GM19324 (cell line): ENCODE measurements around the gene ACY1.

Source experiments
- ATAC-seq: cut with Tn5 transposase; IDR thresholded peaks from one replicate; pipeline ENCODE4 v1.9.1; 2021; ENCODE audit warnings: mild to moderate bottlenecking, moderate library complexity; ENCODE audit not compliant: unreplicated experiment, low FRiP score

ACY1 gene

DNA sequence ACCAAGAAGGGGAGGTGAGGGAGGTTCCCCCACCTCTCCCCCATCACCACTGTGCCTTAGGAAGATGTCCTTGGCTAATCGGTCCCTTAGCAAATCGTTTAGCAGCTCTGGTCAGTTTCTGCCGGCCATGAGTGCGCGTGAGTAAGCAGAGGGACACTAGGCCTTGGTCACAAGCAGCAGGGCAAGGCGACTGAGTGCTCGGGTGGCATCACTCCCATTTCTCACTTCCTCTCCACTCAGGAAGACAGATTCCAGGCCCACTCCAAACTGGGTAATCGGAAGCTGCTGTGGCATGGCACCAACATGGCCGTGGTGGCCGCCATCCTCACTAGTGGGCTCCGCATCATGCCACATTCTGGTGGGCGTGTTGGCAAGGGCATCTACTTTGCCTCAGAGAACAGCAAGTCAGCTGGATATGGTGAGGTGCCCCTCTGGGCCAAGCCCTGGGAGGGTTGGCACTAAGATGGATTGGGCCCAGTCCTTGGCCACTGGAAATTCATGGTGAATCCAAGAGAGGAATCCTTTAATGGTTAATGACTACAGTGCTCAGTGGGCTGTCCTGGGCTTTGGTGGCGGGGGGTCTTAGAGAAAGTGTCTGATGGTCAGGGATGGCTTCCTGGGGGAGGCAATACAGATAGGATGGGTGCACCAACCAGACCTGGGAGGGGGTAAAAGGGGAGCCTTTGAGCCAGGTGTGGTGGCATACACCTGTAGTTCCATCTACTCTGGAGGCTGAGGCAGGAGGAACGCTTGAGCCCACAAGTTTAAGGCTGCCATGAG is 37.2 kb upstream of the ACY1 start:
- no peak for ATAC-seq

DNA sequence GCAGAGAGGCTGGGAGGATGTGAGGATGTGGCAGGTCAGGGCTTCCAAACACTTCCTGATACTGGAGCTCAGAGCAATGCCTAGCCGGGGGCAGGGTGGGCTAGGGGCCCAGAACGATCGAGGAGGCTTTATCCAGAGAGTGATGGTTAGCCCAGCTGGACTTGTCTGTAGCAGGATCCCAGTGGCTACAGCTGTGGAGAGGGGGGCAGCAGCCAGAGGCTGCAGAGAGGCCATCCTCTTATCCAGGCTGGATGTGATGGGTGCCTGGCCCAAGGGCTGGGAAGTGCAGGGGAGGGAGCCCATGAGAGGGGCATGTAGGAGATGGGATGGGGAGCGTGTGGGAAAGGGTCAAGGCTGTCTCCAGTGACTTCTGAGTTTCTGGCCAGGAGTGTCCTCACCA is 36.5 kb upstream of the ACY1 start:
- ATAC-seq, result no peak

DNA sequence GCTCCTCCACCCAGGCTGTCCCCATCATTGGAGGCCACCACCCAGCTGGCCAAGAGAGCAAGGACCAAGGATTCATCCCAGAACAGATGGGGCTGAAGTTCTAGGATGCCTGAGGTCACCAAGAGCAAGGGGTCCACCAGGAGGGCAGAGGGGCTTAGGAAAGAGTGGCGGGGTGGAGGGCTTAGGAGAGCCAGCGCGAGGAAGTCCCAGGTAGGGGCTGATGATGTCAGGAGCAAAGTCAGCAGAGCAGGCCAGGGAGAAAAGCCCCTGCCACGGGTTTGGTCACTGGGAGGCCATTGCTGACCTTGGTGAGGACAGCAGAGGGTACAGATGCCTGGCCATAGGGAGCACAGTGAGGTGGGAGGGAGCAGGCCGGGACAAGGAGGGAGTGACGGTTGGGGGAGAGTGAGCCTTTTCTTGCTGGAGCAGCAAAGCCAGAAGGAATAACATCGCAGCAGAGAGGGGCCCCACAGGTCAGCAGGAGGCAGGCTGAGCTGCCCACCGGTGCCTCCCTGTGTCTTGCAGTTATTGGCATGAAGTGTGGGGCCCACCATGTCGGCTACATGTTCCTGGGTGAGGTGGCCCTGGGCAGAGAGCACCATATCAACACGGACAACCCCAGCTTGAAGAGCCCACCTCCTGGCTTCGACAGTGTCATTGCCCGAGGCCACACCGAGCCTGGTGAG is 36.0 kb upstream of the ACY1 start:
- no peak for ATAC-seq

DNA sequence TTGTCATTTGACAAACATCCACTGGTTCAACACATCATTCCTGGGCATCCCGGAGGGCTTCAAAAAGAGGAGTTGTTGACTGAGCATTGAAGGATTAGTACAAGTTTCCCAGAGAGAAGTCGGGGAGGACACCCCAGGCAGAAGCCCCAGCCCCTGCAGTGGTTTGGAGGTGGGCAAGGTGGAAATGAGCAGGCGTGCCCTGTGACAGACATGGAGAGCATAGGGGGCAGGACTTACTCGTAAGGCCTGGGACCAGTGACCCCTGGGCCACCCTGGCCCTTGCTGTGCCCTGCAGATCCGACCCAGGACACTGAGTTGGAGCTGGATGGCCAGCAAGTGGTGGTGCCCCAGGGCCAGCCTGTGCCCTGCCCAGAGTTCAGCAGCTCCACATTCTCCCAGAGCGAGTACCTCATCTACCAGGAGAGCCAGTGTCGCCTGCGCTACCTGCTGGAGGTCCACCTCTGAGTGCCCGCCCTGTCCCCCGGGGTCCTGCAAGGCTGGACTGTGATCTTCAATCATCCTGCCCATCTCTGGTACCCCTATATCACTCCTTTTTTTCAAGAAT is 35.2 kb upstream of the ACY1 start:
- ATAC-seq, result no peak

DNA sequence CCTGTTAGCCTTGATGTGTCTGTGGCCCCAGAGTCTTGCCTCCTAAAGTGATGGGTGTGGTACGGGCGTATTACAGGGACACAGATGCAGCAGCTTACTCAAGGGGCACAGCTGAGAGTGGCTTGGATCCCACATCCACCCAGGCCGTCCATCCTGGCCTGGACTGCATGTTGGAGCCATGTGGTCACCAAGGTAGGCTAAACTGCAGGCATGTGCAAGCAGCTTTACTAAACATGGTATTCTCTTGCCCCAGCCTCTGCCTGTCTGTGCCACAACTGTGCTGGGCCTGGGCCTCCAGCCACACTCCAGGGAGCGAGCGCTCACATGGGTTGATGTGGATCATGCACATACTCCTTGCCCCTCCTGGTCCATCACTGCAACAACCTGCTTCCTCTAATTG is 34.2 kb upstream of the ACY1 start:
- no peak for ATAC-seq

DNA sequence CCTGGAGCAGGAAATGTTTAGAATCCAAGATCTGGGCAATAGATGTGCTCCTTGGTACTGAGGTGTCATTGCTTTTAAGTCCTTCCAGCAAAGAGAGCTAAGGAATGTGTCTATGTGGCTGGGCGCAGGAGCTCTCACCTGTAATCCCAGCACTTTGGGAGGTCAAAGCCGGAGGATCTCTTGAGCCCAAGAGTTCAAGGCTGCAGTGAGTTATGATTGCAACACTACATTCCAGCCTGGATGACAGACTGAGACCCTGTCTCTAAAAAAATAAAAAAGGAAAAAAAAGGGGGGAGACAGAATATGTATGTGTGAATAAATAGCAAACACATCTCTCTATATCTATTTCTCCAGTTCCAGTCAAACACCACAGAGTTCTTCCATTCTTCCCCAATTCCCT is 32.4 kb upstream of the ACY1 start:
- no peak for ATAC-seq

DNA sequence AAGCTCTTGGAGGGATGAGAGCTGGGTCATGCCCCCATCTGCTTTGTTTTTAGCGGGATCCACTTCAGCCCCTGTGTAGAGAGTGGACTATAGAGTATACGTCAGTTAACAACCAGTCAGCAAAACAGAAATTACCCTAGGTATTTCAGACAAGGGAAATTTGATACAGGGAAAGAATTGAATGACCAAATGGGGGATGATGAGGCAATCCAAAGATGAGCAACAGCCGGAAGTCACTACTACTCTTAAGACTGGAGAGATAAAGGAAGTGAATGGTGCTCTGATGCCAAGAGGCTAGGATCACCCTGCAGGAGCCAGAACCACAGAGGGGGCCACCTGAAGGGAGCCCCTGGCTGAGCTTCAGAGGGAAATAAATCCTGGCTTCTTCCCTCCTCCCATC is 29.9 kb upstream of the ACY1 start:
- ATAC-seq, result no peak

DNA sequence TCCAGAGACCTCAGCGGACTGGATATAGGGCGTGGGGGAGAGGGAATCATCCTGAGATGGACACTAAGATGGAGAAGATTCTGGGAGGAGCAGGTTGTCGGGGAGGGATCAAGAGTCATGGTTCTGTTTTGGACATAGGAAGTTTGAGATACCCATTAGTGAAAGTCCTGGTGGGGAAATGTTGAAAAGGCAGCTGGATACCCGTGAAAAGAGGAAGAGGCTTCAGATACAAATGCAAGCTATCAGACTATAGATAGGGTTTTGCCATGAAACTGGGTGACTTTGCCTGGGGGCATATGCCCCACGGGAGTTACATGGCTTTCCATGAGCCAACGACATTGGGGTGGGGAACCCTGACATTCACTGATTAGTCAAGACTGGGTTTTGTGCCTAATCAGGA is 29.2 kb upstream of the ACY1 start:
- no peak for ATAC-seq

DNA sequence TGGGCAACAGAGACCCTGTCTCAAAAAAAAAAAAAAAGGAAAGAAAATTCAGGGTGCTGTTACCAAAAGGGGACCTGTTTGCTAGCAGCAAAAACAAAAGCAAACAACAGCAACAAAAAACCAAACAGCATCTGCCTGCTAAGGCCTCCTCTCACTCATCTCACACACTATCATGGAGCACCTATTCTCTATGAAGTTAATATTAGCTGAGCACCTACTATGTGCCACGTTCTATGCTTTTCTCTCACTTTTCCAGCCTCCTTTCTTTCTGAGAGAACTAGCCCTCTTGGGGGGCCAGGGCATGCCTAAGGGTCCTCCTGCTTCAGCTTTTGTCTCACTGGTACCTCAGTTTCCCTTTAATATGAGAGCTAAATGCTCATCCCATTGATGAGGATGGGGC is 28.6 kb upstream of the ACY1 start:
- no peak for ATAC-seq

DNA sequence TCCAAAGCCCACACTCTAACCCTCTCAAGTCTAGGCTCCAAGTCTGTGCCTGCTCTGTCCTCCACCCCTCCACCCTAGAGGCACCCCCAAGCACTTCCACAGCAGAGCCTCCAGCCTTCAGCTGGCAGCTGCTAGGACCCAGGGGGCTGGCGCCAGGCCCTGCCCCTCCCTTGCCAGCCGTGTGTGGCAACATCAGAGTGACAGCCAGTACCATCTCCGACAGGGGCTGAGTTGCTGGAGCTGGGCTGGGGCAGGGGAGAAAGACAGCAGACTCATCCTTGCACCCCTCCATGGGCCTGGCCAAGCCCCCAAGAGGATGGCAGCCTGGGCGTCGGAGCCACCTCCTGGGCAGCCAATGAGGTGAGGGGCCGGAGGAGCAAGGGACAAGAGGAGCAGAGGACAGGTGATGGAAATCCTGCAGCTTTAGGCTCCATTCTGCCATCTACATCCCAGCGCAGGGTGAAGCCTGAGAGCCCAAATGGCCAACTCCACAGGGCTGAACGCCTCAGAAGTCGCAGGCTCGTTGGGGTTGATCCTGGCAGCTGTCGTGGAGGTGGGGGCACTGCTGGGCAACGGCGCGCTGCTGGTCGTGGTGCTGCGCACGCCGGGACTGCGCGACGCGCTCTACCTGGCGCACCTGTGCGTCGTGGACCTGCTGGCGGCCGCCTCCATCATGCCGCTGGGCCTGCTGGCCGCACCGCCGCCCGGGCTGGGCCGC is 28.0 kb upstream of the ACY1 start, which contains the start of gene GPR62:
GPR62 (plus strand) TSS at position 207 of the 718 bp plus-strand sequence; CDS start at position 479, 272 bp downstream.
- ATAC-seq, result no peak

DNA sequence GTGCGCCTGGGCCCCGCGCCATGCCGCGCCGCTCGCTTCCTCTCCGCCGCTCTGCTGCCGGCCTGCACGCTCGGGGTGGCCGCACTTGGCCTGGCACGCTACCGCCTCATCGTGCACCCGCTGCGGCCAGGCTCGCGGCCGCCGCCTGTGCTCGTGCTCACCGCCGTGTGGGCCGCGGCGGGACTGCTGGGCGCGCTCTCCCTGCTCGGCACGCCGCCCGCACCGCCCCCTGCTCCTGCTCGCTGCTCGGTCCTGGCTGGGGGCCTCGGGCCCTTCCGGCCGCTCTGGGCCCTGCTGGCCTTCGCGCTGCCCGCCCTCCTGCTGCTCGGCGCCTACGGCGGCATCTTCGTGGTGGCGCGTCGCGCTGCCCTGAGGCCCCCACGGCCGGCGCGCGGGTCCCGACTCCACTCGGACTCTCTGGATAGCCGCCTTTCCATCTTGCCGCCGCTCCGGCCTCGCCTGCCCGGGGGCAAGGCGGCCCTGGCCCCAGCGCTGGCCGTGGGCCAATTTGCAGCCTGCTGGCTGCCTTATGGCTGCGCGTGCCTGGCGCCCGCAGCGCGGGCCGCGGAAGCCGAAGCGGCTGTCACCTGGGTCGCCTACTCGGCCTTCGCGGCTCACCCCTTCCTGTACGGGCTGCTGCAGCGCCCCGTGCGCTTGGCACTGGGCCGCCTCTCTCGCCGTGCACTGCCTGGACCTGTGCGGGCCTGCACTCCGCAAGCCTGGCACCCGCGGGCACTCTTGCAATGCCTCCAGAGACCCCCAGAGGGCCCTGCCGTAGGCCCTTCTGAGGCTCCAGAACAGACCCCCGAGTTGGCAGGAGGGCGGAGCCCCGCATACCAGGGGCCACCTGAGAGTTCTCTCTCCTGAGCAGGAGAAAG is 27.2 kb upstream of the ACY1 start:
- no peak for ATAC-seq

DNA sequence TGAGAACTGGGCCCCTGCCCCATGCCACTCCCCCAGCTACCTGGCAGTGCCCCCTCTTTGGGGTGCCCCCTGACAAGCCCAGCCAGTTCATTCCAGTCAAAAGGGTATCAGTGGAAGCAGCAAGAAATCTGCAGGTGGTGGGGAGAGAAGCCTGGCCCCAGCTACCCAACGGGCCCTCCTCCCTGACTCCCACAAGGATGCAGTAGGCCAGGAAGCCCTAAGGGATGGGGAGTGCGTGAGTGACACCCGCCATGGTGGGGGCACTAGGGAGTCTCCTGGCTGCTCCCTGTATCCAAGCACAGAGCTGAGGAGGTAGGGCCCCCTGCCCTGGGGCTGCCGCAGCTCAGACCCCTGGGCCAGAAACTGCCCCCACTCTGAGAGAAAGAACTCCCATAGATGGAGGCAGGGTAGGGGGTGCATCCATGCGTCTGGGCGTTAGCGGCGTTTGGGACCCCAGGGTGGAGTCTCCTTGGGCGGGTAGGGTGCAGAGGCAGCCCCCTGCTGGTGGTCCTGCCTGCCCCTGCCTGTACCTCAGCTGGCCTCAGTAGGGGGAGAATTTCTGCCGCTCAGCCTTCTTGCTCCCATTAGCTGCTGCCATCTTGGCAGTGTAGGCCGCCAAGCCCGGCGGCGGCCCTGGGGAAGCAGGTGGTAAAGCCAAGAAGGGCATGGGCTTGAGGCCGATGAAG is 25.7 kb upstream of the ACY1 start:
- ATAC-seq, result no peak

DNA sequence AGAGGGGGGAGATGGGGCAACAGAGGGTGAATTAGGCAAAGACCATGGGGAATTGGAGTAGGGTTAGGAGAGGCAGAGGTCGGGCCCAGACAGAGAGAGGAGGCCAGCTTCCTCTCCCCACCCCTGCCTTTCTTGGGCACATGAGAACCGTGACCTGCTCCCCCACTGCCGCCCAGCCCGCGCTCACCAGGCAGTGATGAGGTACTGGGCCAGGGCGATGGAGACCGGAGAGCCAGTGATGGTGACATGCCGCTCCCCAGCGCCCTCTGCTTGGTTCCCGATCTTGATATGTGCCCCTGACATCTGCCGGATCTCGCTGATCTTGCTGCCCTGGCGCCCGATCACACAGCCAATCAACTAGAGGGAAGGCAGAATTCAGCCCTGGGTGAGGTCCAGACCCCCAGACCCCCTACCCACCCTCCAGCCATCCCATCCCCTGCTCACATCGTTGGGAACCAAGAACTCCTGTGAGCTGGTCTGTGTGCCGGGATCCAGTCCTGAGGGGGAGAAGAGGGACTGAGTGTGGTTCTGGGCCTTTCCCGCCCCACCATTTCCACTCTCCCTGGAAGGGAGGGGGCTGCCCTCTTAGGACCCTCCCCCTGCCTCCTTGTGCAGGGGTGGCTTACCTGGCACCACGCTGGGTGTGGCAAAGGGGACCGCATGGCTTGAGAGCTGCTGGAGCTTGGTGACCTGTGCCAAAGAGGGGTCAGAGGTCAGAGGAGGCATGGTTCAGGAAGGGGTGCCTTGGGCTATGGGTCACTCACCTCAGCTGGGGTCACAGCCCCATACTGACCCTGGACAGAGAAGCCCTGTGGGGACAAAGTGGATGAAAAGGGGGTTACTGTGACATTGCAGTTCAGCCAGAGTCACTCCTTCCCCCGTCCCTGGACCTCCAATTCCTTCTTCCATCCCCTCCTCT is 24.5 kb upstream of the ACY1 start:
- ATAC-seq, result no peak

DNA sequence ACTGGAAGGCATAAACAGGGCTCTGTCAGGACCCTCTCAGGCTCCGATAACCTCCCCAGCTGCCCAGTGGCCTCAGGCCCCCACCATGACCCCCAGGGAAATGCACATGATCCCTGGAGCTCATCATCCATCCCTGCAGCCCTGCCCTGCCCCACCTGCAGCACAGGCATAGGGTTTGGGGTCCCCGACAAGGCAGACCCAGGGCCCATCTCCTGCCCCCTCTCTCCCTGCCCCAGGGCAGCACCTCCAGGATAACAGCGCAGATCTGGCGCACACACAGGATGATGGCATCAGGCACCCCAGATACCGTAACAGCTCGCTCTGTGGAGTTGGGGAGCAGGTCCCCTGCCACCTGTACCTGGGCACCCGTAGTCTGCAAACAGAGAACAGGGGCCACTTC is 23.7 kb upstream of the ACY1 start:
- ATAC-seq, result no peak

DNA sequence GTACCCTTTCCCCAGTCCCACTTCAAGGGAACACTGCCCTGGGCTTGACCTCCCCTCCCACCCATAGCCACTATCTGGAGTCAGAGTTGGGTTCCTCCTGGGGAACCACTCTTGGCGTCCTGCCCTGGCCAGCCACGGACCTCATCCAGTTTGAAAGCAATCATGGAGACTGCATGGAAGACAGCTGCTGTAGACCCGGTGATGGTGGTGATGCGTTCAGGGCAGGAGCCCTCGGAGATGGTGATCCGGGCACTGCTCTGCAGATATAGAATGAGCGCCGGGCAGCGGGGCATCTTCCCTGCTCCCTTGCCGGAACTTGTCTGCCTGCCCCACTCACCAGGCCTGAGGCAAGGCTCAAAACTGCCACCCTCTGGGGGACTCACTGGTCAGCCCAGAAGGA is 22.9 kb upstream of the ACY1 start:
- no peak for ATAC-seq

DNA sequence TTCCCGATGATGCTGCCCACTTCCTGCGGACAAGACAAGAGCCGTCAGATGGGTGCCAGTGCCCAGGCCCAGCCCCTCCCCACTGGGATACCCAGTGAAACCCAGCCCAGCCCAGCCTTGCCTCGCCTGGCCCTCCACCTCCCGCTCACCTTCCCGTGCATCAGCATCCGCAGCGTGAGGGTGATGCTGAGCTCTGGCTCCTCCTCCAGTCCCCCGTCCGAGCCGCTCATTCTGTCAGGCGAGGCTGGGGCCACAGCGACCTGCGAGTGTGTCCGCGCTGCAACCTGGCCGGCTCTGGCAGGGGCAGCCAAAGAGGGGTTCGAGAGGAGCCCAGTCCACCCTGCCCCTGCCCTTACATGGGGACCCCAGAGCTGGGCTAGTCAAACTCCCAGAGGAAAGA is 22.3 kb upstream of the ACY1 start:
- no peak for ATAC-seq

DNA sequence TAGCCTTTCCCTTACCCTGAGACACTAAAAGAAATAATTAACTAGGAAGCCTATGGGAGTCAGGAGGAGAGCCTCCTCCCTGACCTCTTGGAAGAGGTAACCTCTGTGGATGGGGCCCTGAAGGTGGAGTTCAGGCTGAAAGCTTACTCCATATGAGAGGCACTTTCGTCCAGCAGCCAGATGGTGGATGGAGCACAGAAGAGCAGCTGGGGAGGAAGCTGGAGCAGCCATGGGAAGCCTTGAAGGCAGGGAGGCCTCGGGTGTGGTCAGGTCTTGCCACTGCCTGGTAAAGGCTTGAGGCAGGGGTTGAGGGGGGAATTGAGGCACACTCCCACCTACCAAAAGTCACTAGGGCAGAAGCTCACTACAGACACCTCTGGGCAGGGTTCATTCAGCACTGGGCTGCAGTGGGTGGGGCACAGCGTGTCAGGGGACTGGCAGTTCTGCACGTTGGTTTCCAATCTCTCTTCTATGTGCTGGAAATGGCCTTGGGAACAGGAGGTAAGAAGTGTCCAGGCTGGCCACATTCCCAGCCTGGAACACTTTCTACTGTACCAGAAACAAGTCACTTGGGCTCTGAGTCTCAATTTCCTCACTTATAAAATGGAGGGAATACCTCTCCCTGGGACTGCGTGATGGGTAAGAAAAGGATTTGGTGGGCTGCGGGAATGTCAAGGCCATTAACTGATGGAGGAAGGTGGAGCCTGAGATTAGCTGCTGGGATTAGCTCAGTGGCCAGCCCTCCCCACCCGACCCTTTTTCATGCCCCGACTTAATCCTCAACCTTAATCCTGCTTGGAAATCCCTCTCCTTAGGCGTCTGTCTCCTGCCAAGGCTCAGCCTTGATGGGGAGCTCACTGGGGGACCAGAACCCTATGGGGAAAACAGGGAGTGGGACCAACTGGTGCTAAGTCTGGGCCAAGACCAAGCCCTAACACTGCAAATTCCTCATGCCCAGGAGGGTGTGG is 21.4 kb upstream of the ACY1 start:
- ATAC-seq, result no peak
